HCT116 (cell line): ENCODE results near the gene INO80C. TPM values are rescaled to one million over a fixed set of nuclear protein-coding genes. Genes with fewer than 3 reads are reported as not detected.

Experiments
- ATAC-seq: fragments of 200-7000 bp; cut with Tn5 transposase; 2 replicates; pipeline ENCODE4 v1.9.1; 2020; ENCODE audit warnings: mild to moderate bottlenecking, moderate library complexity
- BruUV-seq: library from RNA; stranded (reverse); fragments of 400-500 nt; replicated peaks from 2 replicates; lab custom pipeline; 2021; lab: Mats Ljungman, UMichigan
- CTCF ChIA-PET: fragments of 300-600 bp; sonication (Branson Sonifier 250); formaldehyde crosslinking; loops from one replicate; lab custom pipeline; 2021; ENCODE audit warnings: antibody characterized with exemption; lab: Charles Lee
- POLR2A ChIA-PET: fragments of 300-600, 350-600 bp; sonication (Branson Sonifier 250); formaldehyde crosslinking; loops from one replicate; lab custom pipeline; 2021; ENCODE audit warnings: antibody characterized with exemption; lab: Charles Lee
- RAD21 ChIA-PET, 2 experiments: fragments of 300-600 bp; sonication (Branson Sonifier 250); formaldehyde crosslinking; loops; one replicate each; lab custom pipeline; 2023; ENCODE audit warnings: low total read pairs in 2 of 2; ENCODE audit not compliant: uncharacterized antibody in 2 of 2, unreplicated experiment in 2 of 2, low non-redundant PET in 1 of 2; lab: Charles Lee
- DNase-seq: peaks from one replicate; pipeline ENCODE4 v3.0.0-alpha.2; 2010; ENCODE audit warnings: low read depth, low spot score
- H2AFZ ChIP-seq: fragments of 200-600 bp; shearing (Covaris generic), sonication (generic); 2 replicates; pipeline ENCODE4 v1.6.1; 2017; ENCODE audit warnings: low read depth, mixed run types, mixed read lengths, antibody characterized with exemption, low read length; ENCODE audit not compliant: poor library complexity, severe bottlenecking
- H3K27ac ChIP-seq: 2 replicates; pipeline ENCODE4 v1.5.1; 2012; ENCODE audit warnings: low read depth, low read length
- H3K27me3 ChIP-seq: fragments of 200-600 bp; sonication (generic); 2 replicates; pipeline ENCODE4 v1.6.1; 2016; ENCODE audit warnings: mixed run types, low read length, mixed read lengths; ENCODE audit not compliant: insufficient read depth
- H3K36me3 ChIP-seq, 2 experiments: fragments of 200-500 bp in 1 of 2; fragments of 200-600 bp in 1 of 2; sonication (Bioruptor generic) in 1 of 2; sonication (generic) in 1 of 2; 2 replicates each; pipeline versions ENCODE4 v1.5.1 to v1.6.1; 2014 to 2016; ENCODE audit warnings: low read length in 2 of 2, inconsistent platforms in 1 of 2, mixed read lengths in 1 of 2, mixed run types in 1 of 2; ENCODE audit not compliant: insufficient read depth in 2 of 2, control insufficient read depth in 1 of 2
- H3K4me1 ChIP-seq, 2 experiments: fragments of 200-600 bp in 1 of 2; sonication (generic) in 1 of 2; 2 replicates each; pipeline versions ENCODE4 v1.5.1 to v1.6.1; 2012 to 2017; ENCODE audit warnings: low read length in 2 of 2, inconsistent platforms in 1 of 2, mild to moderate bottlenecking in 1 of 2, mixed read lengths in 1 of 2, mixed run types in 1 of 2, moderate library complexity in 1 of 2; ENCODE audit not compliant: insufficient read depth in 2 of 2, control insufficient read depth in 1 of 2
- H3K4me2 ChIP-seq: fragments of 200-600 bp; sonication (generic); 2 replicates; pipeline ENCODE4 v1.6.1; 2017; ENCODE audit warnings: mixed run types, low read length, mixed read lengths
- H3K4me3 ChIP-seq, 2 experiments: fragments of 200-600 bp in 1 of 2; sonication (generic) in 1 of 2; replicated peaks in 1 of 2; 2 replicates each; pipeline ENCODE4 v1.5.1; 2011 to 2016; ENCODE audit warnings: low read length in 2 of 2, control low read depth in 1 of 2, low read depth in 1 of 2, mild to moderate bottlenecking in 1 of 2, mixed read lengths in 1 of 2, mixed run types in 1 of 2
- H3K79me2 ChIP-seq: fragments of 200-600 bp; sonication (generic); 2 replicates; pipeline ENCODE4 v1.6.1; 2017; ENCODE audit warnings: mild to moderate bottlenecking, mixed run types, low read length, moderate library complexity, mixed read lengths; ENCODE audit not compliant: insufficient read depth
- H3K9ac ChIP-seq: fragments of 200-600 bp; sonication (generic); 2 replicates; pipeline ENCODE4 v1.6.1; 2016; ENCODE audit warnings: low read length, mixed read lengths
- H3K9me2 ChIP-seq: fragments of 200-600 bp; sonication (generic), shearing (Covaris generic); 2 replicates; pipeline ENCODE4 v1.6.1; 2017; ENCODE audit warnings: mixed run types, mild to moderate bottlenecking, moderate library complexity; ENCODE audit not compliant: insufficient read depth
- H3K9me3 ChIP-seq, 2 experiments: fragments of 200-500 bp in 1 of 2; fragments of 200-600 bp in 1 of 2; sonication (Bioruptor generic) in 1 of 2; sonication (generic) in 1 of 2; 2 replicates each; pipeline ENCODE4 v1.6.1; 2014 to 2017; ENCODE audit warnings: low read length in 2 of 2, mixed read lengths in 2 of 2, inconsistent platforms in 1 of 2, low read depth in 1 of 2, mild to moderate bottlenecking in 1 of 2, mixed run types in 1 of 2, moderate library complexity in 1 of 2; ENCODE audit not compliant: control insufficient read depth in 1 of 2, insufficient read depth in 1 of 2
- H4K20me1 ChIP-seq: fragments of 200-600 bp; sonication (generic), shearing (Covaris generic); 2 replicates; pipeline ENCODE4 v1.6.1; 2017; ENCODE audit warnings: mixed run types, mild to moderate bottlenecking, moderate library complexity; ENCODE audit not compliant: insufficient read depth
- ATF3 ChIP-seq: IDR thresholded peaks from 2 replicates; pipeline ENCODE4 v1.6.1; 2012
- EGR1 ChIP-seq: IDR thresholded peaks from 2 replicates; pipeline ENCODE4 v1.6.1; 2012; ENCODE audit warnings: low read depth
- ELF1 ChIP-seq: IDR thresholded peaks from 2 replicates; pipeline ENCODE4 v1.6.1; 2012; ENCODE audit warnings: low read depth, borderline replicate concordance
- EZH2 ChIP-seq: fragments of 200-600 bp; sonication (generic); IDR thresholded peaks from 2 replicates; pipeline ENCODE4 v1.6.1; 2017; ENCODE audit warnings: antibody characterized with exemption, mixed run types
- EZH2phosphoT487 ChIP-seq: fragments of 200-600 bp; IDR thresholded peaks from 2 replicates; pipeline ENCODE4 v1.6.1; 2018; ENCODE audit warnings: antibody characterized with exemption, borderline replicate concordance
- FOSL1 ChIP-seq: IDR thresholded peaks from 2 replicates; pipeline ENCODE4 v1.6.1; 2012; ENCODE audit warnings: low read depth
- MAX ChIP-seq: IDR thresholded peaks from 2 replicates; pipeline ENCODE4 v1.6.1; 2012
- POLR2AphosphoS5 ChIP-seq: IDR thresholded peaks from 2 replicates; pipeline ENCODE4 v1.6.1; 2011; ENCODE audit warnings: mild to moderate bottlenecking, low read depth, low read length, moderate library complexity
- YY1 ChIP-seq: IDR thresholded peaks from 2 replicates; pipeline ENCODE4 v1.6.1; 2011; ENCODE audit warnings: low read length, low read depth, moderate library complexity, mild to moderate bottlenecking; ENCODE audit not compliant: insufficient replicate concordance; ENCODE audit errors: extremely low read depth
- intact Hi-C: fragments of 100-400 bp; cut with micrococcal nuclease; formaldehyde crosslinking; loops from 2 replicates; pipeline ENCODE4 v1.10.0; 2022
- total RNA-seq: library from RNA; stranded (reverse); gene quantifications from one replicate; pipeline ENCODE4 v1.2.1, GENCODE V29; 2021; ENCODE audit not compliant: unreplicated experiment
- TF ChIP-seq, protein P1 (sequence below), 3 experiments: fragments of 200-600 bp in 1 of 3; sonication (generic) in 1 of 3; IDR thresholded peaks in 2 of 3; conservative IDR thresholded peaks in 1 of 3; 2 replicates each; pipeline ENCODE4 v1.5.1; 2012 to 2017; ENCODE audit warnings: low read depth in 2 of 3, low read length in 2 of 3, antibody characterized with exemption in 1 of 3, borderline replicate concordance in 1 of 3, control low read depth in 1 of 3, mild to moderate bottlenecking in 1 of 3, mixed read lengths in 1 of 3, mixed run types in 1 of 3, moderate library complexity in 1 of 3; ENCODE audit not compliant: insufficient read depth in 1 of 3

Gene INO80C
- total RNA-seq, 1 experiment from 2014 or later = 30.7 TPM

DNA sequence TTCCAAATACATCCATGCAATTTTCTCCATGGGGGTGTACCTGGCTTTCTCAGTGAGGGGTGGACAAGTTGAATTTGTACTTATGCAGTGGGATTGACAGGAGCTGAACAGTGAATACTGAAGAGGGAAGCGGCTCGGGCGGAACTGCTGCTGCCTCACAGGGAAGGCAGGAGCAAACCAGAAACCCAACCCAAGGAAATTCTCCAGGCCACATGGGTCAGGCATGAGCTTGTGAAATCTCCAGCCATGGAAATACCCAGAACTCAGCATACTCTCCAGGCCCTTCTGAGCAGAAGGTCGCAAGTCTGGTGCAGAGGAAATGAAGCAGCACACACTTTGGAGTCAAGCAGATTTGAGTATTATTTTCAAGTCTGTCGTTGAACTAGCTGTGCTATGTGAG, 26.5 kb upstream of the INO80C start:
- intact Hi-C loops = no loop called here
- RAD21 ChIA-PET = no interaction called here

More for the DNA sequence above, 26.5 kb upstream of the INO80C start:
- Histone ChIP-seq H3K27ac (no peak overlapping the region), H4K20me1 (no peaks in the 10 kb centered on the region), H3K4me1 (no peaks in the 10 kb centered on the region), H3K36me3 (no peaks in the 10 kb centered on the region), H3K9ac (no peak overlapping the region), H3K27me3 (no peaks in the 10 kb centered on the region), H3K9me3 (no peaks in the 10 kb centered on the region), H2AFZ (no peak overlapping the region), H3K4me3 (no peak overlapping the region), H3K79me2 (no peaks in the 10 kb centered on the region), H3K9me2 (no peaks in the 10 kb centered on the region), H3K4me2 (no peak overlapping the region)
- DNase-seq = no peak
- ATAC-seq = no peak
- ChIA-PET CTCF (no interaction called here), POLR2A (no interaction called here)
- TF ChIP-seq POLR2AphosphoS5 (no peak), EZH2phosphoT487 (no peak), ELF1 (no peak), EZH2 (no peak), EGR1 (no peak), MAX (no peak), YY1 (no peak), ATF3 (no peak), FOSL1 (no peak)
- TF ChIP-seq, protein P1, sequence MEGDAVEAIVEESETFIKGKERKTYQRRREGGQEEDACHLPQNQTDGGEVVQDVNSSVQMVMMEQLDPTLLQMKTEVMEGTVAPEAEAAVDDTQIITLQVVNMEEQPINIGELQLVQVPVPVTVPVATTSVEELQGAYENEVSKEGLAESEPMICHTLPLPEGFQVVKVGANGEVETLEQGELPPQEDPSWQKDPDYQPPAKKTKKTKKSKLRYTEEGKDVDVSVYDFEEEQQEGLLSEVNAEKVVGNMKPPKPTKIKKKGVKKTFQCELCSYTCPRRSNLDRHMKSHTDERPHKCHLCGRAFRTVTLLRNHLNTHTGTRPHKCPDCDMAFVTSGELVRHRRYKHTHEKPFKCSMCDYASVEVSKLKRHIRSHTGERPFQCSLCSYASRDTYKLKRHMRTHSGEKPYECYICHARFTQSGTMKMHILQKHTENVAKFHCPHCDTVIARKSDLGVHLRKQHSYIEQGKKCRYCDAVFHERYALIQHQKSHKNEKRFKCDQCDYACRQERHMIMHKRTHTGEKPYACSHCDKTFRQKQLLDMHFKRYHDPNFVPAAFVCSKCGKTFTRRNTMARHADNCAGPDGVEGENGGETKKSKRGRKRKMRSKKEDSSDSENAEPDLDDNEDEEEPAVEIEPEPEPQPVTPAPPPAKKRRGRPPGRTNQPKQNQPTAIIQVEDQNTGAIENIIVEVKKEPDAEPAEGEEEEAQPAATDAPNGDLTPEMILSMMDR (IDR thresholded peaks at IDR 0.05 in 2 of 3, conservative IDR thresholded peaks at IDR 0.05 in 1 of 3; ENCODE audit: borderline replicate concordance in 1 of 3, insufficient read depth in 1 of 3, low read depth in 2 of 3, low read length in 2 of 3) = no peak
- BruUV-seq = no TSS peak
